Endothelial cell of hepatic sinusoid (primary cell): ENCODE data around the gene CYS1.
"Not testable (repeated sequence)": the region's sequence is repeated elsewhere in the genome, so short reads cannot be mapped to it uniquely, and the experiment has no call there.

ENCODE experiments used
- in situ Hi-C: cut with HindIII; loops from 2 replicates; pipeline ENCODE4 v1.10.0; 2017; ENCODE audit warnings: low sequenced_read_pairs

Gene CYS1

GRCh38 chr2:10033251-10034006 is 46.8 kb downstream of the CYS1 start:
- in situ Hi-C loops: no loop called here

DNA sequence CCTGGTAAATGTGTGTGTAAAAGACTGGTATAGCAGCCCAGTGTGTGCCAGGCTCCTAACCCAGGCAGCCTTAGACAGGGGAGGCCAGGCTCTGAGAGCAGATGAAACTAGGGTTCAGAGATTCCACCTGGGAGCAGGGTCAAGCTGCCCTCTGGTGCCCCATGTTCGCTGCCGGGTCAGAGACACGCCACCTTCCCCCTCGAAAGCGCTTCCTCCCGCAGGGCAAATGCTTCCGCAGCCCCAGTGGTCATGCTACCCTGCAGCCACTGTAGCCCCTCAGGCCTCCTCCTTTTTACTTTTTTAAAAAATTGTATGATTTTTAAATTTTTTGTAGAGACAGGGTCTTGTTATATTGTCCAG is 47.5 kb downstream of the CYS1 start:
- in situ Hi-C loops: no loop called here

DNA sequence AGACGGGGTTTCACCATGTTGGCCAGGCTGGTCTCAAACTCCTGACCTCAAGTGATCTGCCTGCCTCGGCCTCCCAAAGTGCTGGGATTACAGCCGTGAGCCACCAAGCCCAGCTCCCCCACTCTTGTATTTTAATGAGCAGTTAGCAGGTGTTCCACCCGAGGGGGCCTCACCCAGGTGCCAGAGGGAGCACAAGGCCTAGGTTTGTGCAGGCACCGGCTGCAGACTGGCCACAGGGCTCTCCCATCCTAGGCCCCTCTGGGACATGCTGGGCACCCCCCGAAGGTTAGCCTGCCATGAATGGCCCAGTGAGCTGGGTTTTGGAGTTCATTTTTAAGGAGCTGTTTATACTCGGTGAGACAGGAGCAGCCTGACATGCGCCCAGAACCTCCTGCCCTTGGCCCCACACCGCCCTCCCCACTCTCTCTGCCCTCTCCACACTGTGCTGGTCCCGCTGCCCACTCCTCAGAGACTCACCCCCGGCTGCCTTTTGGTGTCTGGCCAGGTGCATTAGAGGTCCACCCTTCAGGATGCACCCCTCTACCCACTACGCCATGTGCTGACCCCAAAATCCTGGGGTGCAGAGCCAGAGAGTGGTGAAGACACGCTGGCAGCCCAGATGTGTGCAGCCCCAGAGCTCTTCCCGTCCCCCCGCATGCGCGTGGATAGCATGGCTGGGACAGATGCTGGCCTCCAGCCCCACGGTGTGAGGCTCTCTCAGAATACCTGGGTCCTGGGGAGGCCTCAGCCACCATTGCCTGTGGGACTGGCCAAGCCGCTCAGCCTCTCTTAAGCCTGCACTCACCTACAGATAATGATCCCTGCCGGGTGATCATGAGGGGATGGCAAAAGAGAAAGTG is 48.1 kb downstream of the CYS1 start:
- in situ Hi-C loops: no loop called here

GRCh38 chr2:10030798-10031197 is 49.4 kb downstream of the CYS1 start:
- in situ Hi-C loops: not testable (repeated sequence)

DNA sequence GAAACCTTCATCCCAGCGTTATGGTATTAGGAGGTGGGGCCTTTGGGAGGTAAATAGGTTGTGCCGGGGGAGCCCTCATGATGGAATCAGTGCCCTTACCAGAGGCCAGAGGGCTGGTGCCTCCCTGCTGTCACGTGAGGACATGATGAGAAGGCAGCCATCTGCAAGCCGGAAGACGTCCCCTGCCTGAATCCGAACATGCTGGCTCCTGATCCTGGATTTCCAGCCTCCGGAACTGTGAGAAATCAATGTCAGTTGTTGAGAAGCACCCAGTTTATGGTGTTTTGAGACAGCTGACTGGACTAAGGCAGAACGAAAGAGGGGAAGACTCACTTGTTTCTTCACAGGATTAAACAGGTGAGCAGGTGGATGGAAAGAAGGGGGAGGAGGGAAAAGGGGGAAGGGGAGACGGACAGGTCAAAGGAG is 49.9 kb downstream of the CYS1 start:
- in situ Hi-C loops: no loop called here

DNA sequence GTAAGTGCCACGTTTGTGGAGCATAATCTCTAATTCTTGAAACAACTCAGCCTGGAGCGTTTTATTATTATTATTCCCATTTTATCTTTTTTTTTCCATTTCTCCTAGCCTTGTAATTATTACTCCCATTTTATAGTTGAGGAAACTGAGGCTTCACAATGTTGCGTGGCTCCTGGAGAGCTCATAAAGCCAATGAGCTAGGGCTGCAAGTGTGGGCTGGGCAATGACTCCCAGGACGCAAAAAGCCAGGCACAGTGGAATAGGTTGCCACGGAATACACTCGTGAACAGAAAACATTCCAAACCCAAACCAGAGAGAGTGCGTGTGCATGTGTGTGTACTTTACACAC is 50.4 kb downstream of the CYS1 start:
- in situ Hi-C loops: loop anchor here (5.0 kb wide), 1 partner anchor 58 kb away; no protein-coding TSS in a partner anchor

- in situ Hi-C loops: loop anchor here (5.0 kb wide), 1 partner anchor 57 kb away; no protein-coding TSS in a partner anchor
These were observed 51.0 kb downstream of the CYS1 start for GRCh38 chr2:10028988-10029874.

DNA sequence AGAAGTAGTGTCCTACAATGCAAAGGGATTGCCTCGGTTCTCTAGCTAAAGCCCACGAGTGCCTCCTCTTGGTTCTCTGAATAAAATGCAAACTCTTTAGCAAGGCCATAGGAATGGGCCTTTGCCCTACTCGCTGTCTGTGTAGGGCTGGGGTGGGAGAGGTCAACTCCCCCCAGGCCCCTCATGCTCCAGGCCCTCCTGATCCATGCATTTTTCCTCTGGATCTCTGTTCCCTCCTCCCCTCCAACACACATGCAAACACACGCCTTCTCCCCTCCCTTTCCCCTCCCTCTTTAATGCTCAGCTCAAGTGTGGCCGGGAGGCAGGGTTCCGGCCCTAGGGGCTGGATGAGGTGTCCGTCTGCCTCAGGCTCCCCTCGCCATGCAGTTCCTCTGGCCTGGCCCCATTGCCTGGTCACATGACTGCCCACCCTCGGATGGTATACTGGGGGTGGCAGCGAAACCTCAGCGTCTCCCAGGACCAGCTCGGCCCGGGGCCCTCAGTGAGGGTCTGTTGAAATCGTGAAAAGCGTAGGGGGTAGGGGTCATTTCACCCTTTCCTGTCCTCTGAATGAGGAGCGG is 51.7 kb downstream of the CYS1 start:
- in situ Hi-C loops: loop anchor here (5.0 kb wide), 1 partner anchor 56 kb away; no protein-coding TSS in a partner anchor

- in situ Hi-C loops: loop anchor here (5.0 kb wide), 1 partner anchor 55 kb away; no protein-coding TSS in a partner anchor
These were observed 52.4 kb downstream of the CYS1 start for GRCh38 chr2:10027660-10028330.

DNA sequence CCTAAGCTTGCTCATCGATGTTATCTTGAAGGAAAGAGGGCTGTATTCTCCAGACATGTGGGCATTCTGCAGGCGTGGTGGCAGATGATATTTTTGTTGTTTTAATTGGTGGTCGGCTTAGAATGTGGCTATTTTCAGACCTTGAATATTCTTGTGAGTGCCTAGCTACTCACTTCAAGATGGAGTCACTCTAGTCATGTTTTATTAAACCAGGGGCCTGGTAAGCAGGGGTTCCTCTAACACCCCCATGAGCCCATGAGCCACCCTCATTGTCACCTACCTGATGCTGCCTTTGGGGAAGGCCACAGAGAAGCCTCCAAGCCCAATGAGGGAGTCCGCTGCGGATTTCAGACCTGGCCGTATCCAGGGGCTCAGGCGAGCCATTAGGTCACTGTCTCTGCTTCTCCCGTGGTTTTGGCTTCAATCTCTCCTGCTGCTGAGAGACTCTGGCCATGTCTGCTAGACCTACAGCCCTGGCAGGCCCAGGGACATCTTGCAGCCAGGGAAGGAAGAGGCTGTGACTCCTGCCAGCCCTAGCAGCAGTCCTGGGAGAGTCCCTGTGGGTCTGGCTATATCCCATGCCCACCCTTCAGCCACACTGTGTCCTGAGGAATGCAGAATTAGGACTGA is 53.2 kb downstream of the CYS1 start:
- in situ Hi-C loops: loop anchor here (5.0 kb wide), 1 partner anchor 55 kb away; no protein-coding TSS in a partner anchor

- in situ Hi-C loops: no loop called here
These were observed 57.1 kb downstream of the CYS1 start for GRCh38 chr2:10022966-10023662.

DNA sequence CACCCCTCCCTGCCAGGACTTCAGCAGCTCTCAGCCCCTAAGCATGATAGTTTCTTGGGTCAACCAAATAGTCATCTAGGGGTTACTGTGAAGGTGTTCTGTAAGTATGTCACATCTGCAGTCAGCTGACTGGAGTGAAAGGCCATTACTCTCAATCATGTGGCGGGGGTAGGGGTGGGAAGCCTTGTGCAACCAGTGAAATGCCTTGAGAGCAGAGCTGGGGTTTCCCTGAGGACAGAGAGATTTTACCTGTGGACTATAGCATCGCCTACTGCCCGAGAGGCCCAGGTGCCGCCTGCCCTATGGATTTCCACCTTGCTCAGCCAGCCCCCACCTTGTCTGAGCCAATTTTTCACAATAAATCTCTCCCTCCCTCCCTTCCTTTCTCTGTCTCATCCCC is 57.8 kb downstream of the CYS1 start:
- in situ Hi-C loops: no loop called here

- in situ Hi-C loops: no loop called here
These were observed 58.2 kb downstream of the CYS1 start for GRCh38 chr2:10022041-10022421.

DNA sequence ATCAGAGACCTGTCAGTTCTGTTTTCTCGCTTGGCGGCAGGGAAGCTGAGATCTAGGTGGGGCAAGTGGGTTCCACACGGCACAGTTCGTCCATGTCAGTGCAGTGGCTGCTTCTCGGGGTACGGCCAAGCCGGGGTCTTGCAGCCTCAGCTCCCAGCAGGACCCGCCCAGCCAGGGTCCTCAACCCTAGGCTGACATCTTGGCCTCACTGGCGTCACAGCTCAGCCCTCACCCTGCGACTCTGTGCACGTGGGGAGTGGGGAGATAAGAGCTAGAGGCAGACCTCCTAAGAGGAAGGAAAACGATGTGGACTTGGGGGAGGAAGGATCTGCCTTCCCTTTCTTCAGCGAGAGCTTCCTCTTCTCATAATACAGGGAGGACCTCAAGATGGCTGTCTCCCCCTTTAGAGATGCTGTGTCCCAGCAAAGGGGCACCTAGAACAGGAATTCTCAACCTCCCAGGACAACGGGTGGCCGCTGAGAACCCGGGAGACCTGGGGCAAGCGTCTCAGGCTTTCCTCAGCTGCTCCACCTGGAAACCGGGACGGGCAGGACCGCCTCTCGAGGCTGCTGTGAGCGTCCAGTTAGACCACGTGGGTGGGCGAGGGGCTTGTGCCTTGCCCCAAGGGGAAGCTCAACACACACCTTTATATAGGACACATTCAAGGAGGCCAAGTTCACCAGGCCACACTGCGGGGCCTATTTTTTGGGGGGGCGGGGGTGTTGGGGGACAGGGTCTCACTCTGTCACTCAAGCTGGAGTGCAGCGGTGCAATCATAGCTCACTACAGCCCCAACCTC is 60.4 kb downstream of the CYS1 start:
- in situ Hi-C loops: no loop called here

GRCh38 chr2:10019174-10019573 is 61.0 kb downstream of the CYS1 start:
- in situ Hi-C loops: no loop called here

DNA sequence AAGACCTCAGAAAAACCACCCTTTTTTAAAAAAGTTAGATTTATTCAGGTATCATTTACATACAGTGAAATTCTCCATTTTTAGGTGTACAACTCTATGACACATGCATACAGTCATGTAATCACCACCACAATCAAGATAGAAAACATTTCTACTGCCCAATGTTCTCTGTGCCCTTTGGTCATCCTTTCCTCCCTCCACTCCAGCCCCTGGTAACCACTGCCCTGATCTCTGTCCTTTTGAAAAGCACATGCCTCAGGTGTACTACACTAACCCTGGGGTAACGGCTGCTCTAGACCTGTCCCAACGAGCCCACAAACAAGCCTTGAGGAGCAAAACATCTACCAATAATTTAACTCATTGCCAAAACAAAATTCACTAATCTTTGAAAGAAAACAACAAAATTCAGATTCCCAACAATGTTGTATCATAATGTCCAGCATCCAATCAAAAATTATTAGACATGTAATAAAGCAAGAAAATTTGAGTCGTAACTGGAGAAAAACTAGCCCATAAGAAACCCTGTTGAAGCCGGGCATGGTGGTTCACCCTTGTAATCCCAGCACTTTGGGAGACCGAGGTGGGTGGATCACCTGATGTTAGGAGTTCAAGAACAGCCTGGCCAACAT is 62.8 kb downstream of the CYS1 start:
- in situ Hi-C loops: no loop called here

DNA sequence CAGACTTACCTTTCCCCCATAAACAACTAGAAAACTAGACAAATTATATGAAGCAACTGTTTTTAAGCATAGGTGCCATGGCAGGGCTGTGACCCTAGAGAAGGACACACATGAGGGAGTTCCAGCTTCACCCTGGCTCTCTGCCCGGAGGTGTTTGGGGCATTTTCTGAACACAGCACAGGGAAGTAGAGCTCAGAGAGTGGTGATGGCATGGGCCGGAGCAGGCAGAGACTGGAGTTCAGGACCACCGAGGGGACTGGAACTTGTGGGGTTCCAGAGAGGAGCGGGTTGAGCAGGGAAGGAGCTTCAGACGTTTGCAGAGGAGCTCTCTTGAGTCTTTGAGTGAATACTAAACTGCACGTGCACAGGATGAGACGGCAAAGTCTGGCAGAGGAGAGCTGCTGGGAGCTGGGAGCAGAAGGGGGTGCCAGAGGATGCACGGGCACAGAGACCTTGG is 63.4 kb downstream of the CYS1 start:
- in situ Hi-C loops: no loop called here
